Adrenal gland (tissue), 5 donors: ENCODE results near the gene TSPAN3.

Experiments used
- CTCF ChIP-seq, 6 experiments: fragments of 450-650 bp in 4 of 6; fragments of 200-600 bp in 2 of 6; sonication (generic) in 1 of 6; IDR thresholded peaks; 1 replicate in 5 of 6; 2 replicates in 1 of 6; pipeline versions ENCODE4 v1.5.1 to v1.8.0; 2016 to 2021; ENCODE audit warnings: antibody characterized with exemption in 6 of 6, mild to moderate bottlenecking in 2 of 6, moderate library complexity in 1 of 6
- POLR2A ChIP-seq, 2 donors: fragments of 450-650 bp; IDR thresholded peaks; one replicate each; pipeline ENCODE4 v1.6.1; 2017; ENCODE audit warnings: antibody characterized with exemption in 2 of 2, mild to moderate bottlenecking in 2 of 2, moderate library complexity in 1 of 2
- donor health status: DM: no; HTN: no; CAD: no.

- TF ChIP-seq CTCF (IDR thresholded peaks at IDR 0.05) (no peak), POLR2A (IDR thresholded peaks at IDR 0.05) (no peak)
Measured at GRCh38 chr15:77097248-77097721, 26.4 kb upstream of the TSPAN3 start.
